ENCODE measurements around the gene ANKRD31.

DNA sequence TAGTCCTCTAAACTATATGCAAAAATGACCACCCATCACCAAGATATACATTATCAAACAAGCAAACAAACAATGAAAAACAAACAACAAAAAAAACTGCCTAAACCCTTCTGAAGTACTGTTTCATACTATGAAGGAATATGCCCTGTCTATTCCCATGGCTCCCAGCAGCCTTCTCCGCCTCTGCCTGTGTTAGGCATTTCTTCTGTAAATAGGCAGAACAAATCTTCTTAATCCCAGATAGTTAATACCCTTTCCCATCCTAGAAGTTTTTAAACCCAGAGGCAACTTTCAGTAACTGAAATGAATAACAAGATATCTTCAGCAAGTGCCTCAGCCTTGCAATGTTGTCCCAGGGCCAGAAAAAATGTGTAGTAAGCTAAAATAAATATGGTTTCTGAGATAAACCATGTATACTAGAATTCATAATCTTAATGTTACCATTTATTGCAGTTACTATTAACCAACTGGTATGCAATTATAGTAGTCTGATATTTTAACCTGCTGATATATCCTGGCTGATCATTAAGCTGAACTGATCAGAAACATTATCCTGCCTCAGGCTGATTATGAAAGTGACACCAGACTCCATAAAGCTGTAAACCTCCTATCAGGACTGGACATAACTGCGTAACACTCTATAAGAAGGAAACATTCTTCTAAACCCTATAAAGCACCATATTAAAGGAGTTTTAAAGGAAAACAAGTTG is 68.5 kb downstream of the ANKRD31 start:
- TF ChIP-seq, protein P1, sequence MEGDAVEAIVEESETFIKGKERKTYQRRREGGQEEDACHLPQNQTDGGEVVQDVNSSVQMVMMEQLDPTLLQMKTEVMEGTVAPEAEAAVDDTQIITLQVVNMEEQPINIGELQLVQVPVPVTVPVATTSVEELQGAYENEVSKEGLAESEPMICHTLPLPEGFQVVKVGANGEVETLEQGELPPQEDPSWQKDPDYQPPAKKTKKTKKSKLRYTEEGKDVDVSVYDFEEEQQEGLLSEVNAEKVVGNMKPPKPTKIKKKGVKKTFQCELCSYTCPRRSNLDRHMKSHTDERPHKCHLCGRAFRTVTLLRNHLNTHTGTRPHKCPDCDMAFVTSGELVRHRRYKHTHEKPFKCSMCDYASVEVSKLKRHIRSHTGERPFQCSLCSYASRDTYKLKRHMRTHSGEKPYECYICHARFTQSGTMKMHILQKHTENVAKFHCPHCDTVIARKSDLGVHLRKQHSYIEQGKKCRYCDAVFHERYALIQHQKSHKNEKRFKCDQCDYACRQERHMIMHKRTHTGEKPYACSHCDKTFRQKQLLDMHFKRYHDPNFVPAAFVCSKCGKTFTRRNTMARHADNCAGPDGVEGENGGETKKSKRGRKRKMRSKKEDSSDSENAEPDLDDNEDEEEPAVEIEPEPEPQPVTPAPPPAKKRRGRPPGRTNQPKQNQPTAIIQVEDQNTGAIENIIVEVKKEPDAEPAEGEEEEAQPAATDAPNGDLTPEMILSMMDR (IDR thresholded peaks at IDR 0.05) = no peak
- no peak for TF ChIP-seq POLR2A (IDR thresholded peaks at IDR 0.05)

Measured in prostate gland (tissue), 2 donors.